Hepatocyte (in vitro differentiated cells): ENCODE data around the gene BMP7. TPM values are rescaled to one million over a fixed set of nuclear protein-coding genes. Genes with fewer than 3 reads are reported as not detected.

ENCODE experiments used
- DNase-seq: peaks from one replicate; pipeline ENCODE4 v3.0.0-alpha.2; 2016; ENCODE audit warnings: low spot score
- H2AFZ ChIP-seq: fragments of 200-600 bp; sonication (generic); 2 replicates; pipeline ENCODE4 v1.6.0; 2016; ENCODE audit warnings: antibody characterized with exemption, mild to moderate bottlenecking
- H3K27ac ChIP-seq: fragments of 200-600 bp; sonication (generic); 2 replicates; pipeline ENCODE4 v1.5.1; 2016; ENCODE audit warnings: mild to moderate bottlenecking
- H3K27me3 ChIP-seq: fragments of 200-600 bp; sonication (generic); 2 replicates; pipeline ENCODE4 v1.6.1; 2016
- H3K36me3 ChIP-seq: fragments of 200-600 bp; sonication (generic); replicated peaks from 2 replicates; pipeline ENCODE4 v1.5.1; 2016; ENCODE audit warnings: low read depth; ENCODE audit not compliant: insufficient read depth
- H3K4me1 ChIP-seq: fragments of 200-600 bp; sonication (generic); 2 replicates; pipeline ENCODE4 v1.5.1; 2016; ENCODE audit warnings: mild to moderate bottlenecking, moderate library complexity; ENCODE audit not compliant: insufficient read depth
- H3K4me2 ChIP-seq: fragments of 200-600 bp; sonication (generic); 2 replicates; pipeline ENCODE4 v1.6.0; 2016
- H3K4me3 ChIP-seq: fragments of 200-600 bp; sonication (generic); 2 replicates; pipeline ENCODE4 v1.5.1; 2016; ENCODE audit warnings: mild to moderate bottlenecking
- H3K79me2 ChIP-seq: fragments of 200-600 bp; sonication (generic); 2 replicates; pipeline ENCODE4 v1.6.0; 2017; ENCODE audit warnings: mild to moderate bottlenecking
- H3K9me2 ChIP-seq: fragments of 200-600 bp; sonication (generic); replicated peaks from 2 replicates; pipeline ENCODE4 v1.6.0; 2017; ENCODE audit warnings: mild to moderate bottlenecking; ENCODE audit not compliant: insufficient read depth
- H3K9me3 ChIP-seq: fragments of 200-600 bp; sonication (generic); 2 replicates; pipeline ENCODE4 v1.5.1; 2016; ENCODE audit warnings: low read depth, mild to moderate bottlenecking
- H4K20me1 ChIP-seq: fragments of 200-600 bp; sonication (generic); 2 replicates; pipeline ENCODE4 v1.6.0; 2016; ENCODE audit warnings: mild to moderate bottlenecking; ENCODE audit not compliant: insufficient read depth, poor library complexity, severe bottlenecking
- CTCF ChIP-seq: fragments of 200-600 bp; sonication (generic); IDR thresholded peaks from 2 replicates; pipeline ENCODE4 v1.5.1; 2016; ENCODE audit warnings: antibody characterized with exemption, mild to moderate bottlenecking; ENCODE audit not compliant: poor library complexity
- EZH2 ChIP-seq: fragments of 200-600 bp; sonication (generic); IDR thresholded peaks from 2 replicates; pipeline ENCODE4 v1.6.1; 2016; ENCODE audit warnings: antibody characterized with exemption, mild to moderate bottlenecking, borderline replicate concordance
- EZH2phosphoT487 ChIP-seq: fragments of 200-600 bp; sonication (generic); IDR thresholded peaks from one replicate; pipeline ENCODE4 v1.6.1; 2018; ENCODE audit warnings: antibody characterized with exemption, mild to moderate bottlenecking, low read depth, moderate library complexity; ENCODE audit not compliant: unreplicated experiment, severe bottlenecking
- WGBS: methylation state at CpG from one replicate; pipeline ENCODE4 v1.1.6; 2016; ENCODE audit warnings: low lambda C conversion rate; ENCODE audit errors: missing lambda C conversion rate; 5-methylcytosine and 5-hydroxymethylcytosine counted together
- polyA plus RNA-seq: library from polyadenylated mRNA; unstranded; fragments of >200 nt; fragmentation: Nextera tagmentation; extraction: Ambion mirVana; gene quantifications from 2 replicates; pipeline ENCODE4 v1.2.1, GENCODE V29; 2016
- total RNA-seq: library from RNA; depleted of rRNA; stranded (reverse); fragments of >200 nt; gene quantifications from 2 replicates; pipeline ENCODE4 v1.2.3, GENCODE V29; 2014

The BMP7 gene
- total and polyA plus RNA-seq, 2 experiments from 2014 or later, result 9.1 to 14.8 TPM

GRCh38 chr20:57134804-57135203 lies 131.6 kb downstream of the BMP7 start:
- Histone ChIP-seq H3K4me1 (peaks cover 15% of the 10 kb centered on the region), H3K9me2 (no peaks in the 10 kb centered on the region), H3K36me3 (no peaks in the 10 kb centered on the region), H3K9me3 (no peaks in the 10 kb centered on the region), H4K20me1 (no peaks in the 10 kb centered on the region), H3K27me3 (no peaks in the 10 kb centered on the region), H3K79me2 (no peaks in the 10 kb centered on the region), H3K4me2 (no peak overlapping the region), H3K4me3 (no peak overlapping the region), H3K27ac (no peak overlapping the region), H2AFZ (no peak overlapping the region)
- WGBS, result 90% methylated on average over 4 of the region's 4 CpGs
- TF ChIP-seq EZH2 (no peak), EZH2phosphoT487 (no peak)
- no peak for DNase-seq

GRCh38 chr20:57133926-57134650 lies 132.4 kb downstream of the BMP7 start:
- no peak overlapping the region for H3K4me3 ChIP-seq
- H3K27me3 ChIP-seq, result no peaks in the 10 kb centered on the region
- WGBS, result 46% methylated on average over 14 of the region's 14 CpGs
- H2AFZ ChIP-seq, result no peak overlapping the region
- H3K27ac ChIP-seq, result peak overlapping the region; percentile 33
- no peaks in the 10 kb centered on the region for H4K20me1 ChIP-seq
- DNase-seq, result no peak
- H3K4me1 ChIP-seq, result peaks cover 15% of the 10 kb centered on the region
- H3K9me2 ChIP-seq, result no peaks in the 10 kb centered on the region
- H3K4me2 ChIP-seq, result peak overlapping the region; percentile 9
- H3K9me3 ChIP-seq, result no peaks in the 10 kb centered on the region
- no peaks in the 10 kb centered on the region for H3K36me3 ChIP-seq
- no peaks in the 10 kb centered on the region for H3K79me2 ChIP-seq
- TF ChIP-seq EZH2phosphoT487 (no peak), CTCF (no peak), EZH2 (no peak)

GRCh38 chr20:57131601-57132391 lies 134.6 kb downstream of the BMP7 start:
- TF ChIP-seq CTCF, result no peak
- no peak for TF ChIP-seq EZH2phosphoT487
- no peak for TF ChIP-seq EZH2
- H4K20me1 ChIP-seq, result no peaks in the 10 kb centered on the region
- no peaks in the 10 kb centered on the region for H3K79me2 ChIP-seq
- no peaks in the 10 kb centered on the region for H3K9me3 ChIP-seq
- no peak overlapping the region for H3K4me2 ChIP-seq
- no peak for DNase-seq
- WGBS, result 57% methylated on average over 13 of the region's 13 CpGs
- no peak overlapping the region for H2AFZ ChIP-seq
- H3K4me1 ChIP-seq, result peaks cover 31% of the 10 kb centered on the region
- H3K9me2 ChIP-seq, result no peaks in the 10 kb centered on the region
- H3K27me3 ChIP-seq, result no peaks in the 10 kb centered on the region
- no peak overlapping the region for H3K4me3 ChIP-seq
- H3K27ac ChIP-seq, result peak overlapping the region; percentile 48
- no peaks in the 10 kb centered on the region for H3K36me3 ChIP-seq

- H2AFZ ChIP-seq, result no peak overlapping the region
- no peak for DNase-seq
- H4K20me1 ChIP-seq, result no peaks in the 10 kb centered on the region
- no peaks in the 10 kb centered on the region for H3K79me2 ChIP-seq
- no peaks in the 10 kb centered on the region for H3K36me3 ChIP-seq
- no peak overlapping the region for H3K27ac ChIP-seq
- no peak overlapping the region for H3K4me2 ChIP-seq
- peaks cover 35% of the 10 kb centered on the region for H3K4me1 ChIP-seq
- no peak for TF ChIP-seq CTCF
- TF ChIP-seq EZH2, result no peak
- TF ChIP-seq EZH2phosphoT487, result no peak
- no peaks in the 10 kb centered on the region for H3K9me2 ChIP-seq
- no peak overlapping the region for H3K4me3 ChIP-seq
- H3K27me3 ChIP-seq, result no peaks in the 10 kb centered on the region
- H3K9me3 ChIP-seq, result no peaks in the 10 kb centered on the region
- 85% methylated on average over 10 of the region's 10 CpGs for WGBS
Measured at GRCh38 chr20:57131077-57131476, 135.4 kb downstream of the BMP7 start.
